Dermis lymphatic vessel endothelial cell (primary cell): ENCODE measurements around the gene MCUR1. TPM values are rescaled to one million over a fixed set of nuclear protein-coding genes. Genes with fewer than 3 reads are reported as not detected.

Source experiments
- total RNA-seq: library from RNA; depleted of rRNA; stranded (reverse); fragments of >200 nt; gene quantifications from 2 replicates; pipeline ENCODE4 v1.2.1, GENCODE V29; 2014

Gene MCUR1, protein sequence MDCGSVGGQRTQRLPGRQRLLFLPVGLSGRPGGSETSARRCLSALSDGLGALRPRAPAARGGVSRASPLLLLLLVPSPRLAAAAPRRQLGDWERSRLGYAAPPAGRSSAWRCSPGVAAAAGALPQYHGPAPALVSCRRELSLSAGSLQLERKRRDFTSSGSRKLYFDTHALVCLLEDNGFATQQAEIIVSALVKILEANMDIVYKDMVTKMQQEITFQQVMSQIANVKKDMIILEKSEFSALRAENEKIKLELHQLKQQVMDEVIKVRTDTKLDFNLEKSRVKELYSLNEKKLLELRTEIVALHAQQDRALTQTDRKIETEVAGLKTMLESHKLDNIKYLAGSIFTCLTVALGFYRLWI
- total RNA-seq: 6.4 and 6.7 TPM in 2 replicates

DNA sequence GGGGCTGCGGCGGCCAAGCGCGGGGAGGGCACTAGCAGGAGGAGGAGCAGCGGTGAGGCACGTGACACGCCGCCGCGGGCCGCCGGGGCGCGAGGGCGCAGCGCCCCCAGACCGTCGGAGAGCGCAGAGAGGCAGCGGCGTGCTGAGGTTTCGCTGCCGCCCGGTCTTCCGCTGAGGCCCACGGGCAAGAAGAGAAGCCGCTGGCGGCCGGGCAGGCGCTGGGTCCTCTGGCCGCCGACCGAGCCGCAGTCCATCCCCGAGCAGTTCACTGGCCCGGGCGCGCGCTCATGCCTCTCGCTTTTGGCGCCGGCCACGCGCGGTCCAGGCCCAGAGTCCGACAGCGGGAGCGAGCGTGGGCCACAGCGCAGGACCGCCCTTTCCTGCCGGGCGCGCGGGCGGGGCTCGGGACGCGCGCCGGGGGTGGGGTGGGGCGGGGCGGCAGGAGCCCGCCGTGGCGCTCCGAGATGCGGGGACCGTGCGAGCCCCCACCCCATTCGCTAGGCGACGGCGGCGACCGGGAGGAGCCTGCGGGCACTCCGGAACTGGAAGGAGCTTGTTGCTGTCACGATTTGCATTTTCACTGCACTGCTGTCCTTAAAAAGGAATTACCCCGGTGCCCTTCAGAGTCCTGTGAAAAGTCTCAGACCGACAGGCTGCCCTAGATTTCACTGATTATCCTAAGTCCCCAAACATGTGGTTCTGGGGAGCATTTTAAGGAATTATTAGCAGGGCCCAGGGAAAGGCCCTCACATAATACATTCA, at the start of gene MCUR1:
TSS of gene MCUR1 (minus strand) at position 382 of the 762 bp plus-strand sequence. CDS start at position 254, 128 bp downstream.

Other genes starting within 250 kb of the MCUR1 start
- 7.2 and 9.4 TPM in 2 replicates for gene SIRT5, start 240.0 kb downstream of the MCUR1 start, total RNA-seq
- gene NOL7, start 199.2 kb downstream of the MCUR1 start, total RNA-seq: 37.2 and 52.3 TPM in 2 replicates
- gene RANBP9, start 102.7 kb downstream of the MCUR1 start, total RNA-seq: 22.3 and 23.7 TPM in 2 replicates
- gene RNF182, start 110.4 kb upstream of the MCUR1 start, total RNA-seq: 0.09 and 0.22 TPM in 2 replicates